ENCODE measurements around the gene PRKCI. TPM values are rescaled to one million over a fixed set of nuclear protein-coding genes. Genes with fewer than 3 reads are reported as not detected.

PRKCI gene
- polyA plus RNA-seq, 1 donor from 2014 or later = 70.8 TPM

DNA sequence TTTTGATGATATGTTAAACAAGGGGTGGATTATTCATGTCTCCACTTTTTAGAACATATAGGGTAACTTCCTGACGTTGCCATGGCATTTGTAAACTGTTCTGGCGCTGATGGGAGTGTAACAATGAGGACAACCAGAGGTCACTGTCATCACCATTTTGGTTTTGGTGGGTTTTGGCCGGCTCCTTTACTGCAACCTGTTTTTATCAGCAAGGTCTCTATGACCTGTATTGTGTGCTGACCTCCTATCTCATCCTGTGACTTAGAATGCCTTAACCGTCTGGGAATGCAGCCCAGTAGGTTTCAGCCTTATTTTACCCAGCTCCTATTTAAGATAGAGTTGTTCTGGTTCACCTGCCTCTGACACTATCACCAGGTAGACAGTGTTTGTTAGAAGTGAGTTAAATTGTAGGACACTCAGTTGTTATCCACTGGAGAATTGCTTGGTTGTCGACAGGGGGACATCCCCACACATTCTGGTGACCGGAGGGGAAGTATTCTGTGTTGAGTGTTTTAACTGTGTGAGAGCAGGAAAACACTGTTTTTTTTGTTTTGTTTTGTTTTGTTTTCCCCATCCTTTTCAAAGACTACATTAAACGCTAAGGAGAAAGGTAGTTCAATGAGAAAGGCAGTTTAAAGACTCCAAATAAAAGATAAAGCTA lies 98.4 kb downstream of the PRKCI start:
- no peak overlapping the region for H2AFZ ChIP-seq (ENCODE audit: low read depth, low read length)
- H3K27ac ChIP-seq (ENCODE audit: low read length) = no peak overlapping the region
- no peaks in the 10 kb centered on the region for H3K27me3 ChIP-seq (ENCODE audit: insufficient read depth, low read depth, low read length)
- no peak for TF ChIP-seq MXI1 (conservative IDR thresholded peaks at IDR 0.05; ENCODE audit: poor library complexity, severe bottlenecking)
- TF ChIP-seq EP300 (conservative IDR thresholded peaks at IDR 0.05; ENCODE audit: poor library complexity, severe bottlenecking) = no peak
- no peak for TF ChIP-seq TAF1 (IDR thresholded peaks at IDR 0.05; ENCODE audit: low read depth)
- TF ChIP-seq, protein P1, sequence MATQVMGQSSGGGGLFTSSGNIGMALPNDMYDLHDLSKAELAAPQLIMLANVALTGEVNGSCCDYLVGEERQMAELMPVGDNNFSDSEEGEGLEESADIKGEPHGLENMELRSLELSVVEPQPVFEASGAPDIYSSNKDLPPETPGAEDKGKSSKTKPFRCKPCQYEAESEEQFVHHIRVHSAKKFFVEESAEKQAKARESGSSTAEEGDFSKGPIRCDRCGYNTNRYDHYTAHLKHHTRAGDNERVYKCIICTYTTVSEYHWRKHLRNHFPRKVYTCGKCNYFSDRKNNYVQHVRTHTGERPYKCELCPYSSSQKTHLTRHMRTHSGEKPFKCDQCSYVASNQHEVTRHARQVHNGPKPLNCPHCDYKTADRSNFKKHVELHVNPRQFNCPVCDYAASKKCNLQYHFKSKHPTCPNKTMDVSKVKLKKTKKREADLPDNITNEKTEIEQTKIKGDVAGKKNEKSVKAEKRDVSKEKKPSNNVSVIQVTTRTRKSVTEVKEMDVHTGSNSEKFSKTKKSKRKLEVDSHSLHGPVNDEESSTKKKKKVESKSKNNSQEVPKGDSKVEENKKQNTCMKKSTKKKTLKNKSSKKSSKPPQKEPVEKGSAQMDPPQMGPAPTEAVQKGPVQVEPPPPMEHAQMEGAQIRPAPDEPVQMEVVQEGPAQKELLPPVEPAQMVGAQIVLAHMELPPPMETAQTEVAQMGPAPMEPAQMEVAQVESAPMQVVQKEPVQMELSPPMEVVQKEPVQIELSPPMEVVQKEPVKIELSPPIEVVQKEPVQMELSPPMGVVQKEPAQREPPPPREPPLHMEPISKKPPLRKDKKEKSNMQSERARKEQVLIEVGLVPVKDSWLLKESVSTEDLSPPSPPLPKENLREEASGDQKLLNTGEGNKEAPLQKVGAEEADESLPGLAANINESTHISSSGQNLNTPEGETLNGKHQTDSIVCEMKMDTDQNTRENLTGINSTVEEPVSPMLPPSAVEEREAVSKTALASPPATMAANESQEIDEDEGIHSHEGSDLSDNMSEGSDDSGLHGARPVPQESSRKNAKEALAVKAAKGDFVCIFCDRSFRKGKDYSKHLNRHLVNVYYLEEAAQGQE (IDR thresholded peaks at IDR 0.05; ENCODE audit: borderline replicate concordance) = no peak
- H3K9me3 ChIP-seq (ENCODE audit: low read length) = no peaks in the 10 kb centered on the region
- H3F3A ChIP-seq (ENCODE audit: insufficient read depth, low read length, poor library complexity, severe bottlenecking) = no peaks in the 10 kb centered on the region
- H3K4me2 ChIP-seq (ENCODE audit: low read length) = no peak overlapping the region
- H3K79me2 ChIP-seq (replicated peaks; ENCODE audit: insufficient read depth, low read length) = no peaks in the 10 kb centered on the region
- no peak overlapping the region for H3K4me3 ChIP-seq (ENCODE audit: low read length)
- H3K9ac ChIP-seq (ENCODE audit: low read length) = no peak overlapping the region
- H3K9me2 ChIP-seq (ENCODE audit: insufficient read depth, low read length) = no peaks in the 10 kb centered on the region
- no peaks in the 10 kb centered on the region for H4K20me1 ChIP-seq (ENCODE audit: insufficient read depth)
- no peaks in the 10 kb centered on the region for H3K36me3 ChIP-seq (ENCODE audit: insufficient read depth, low read length)

GRCh38 chr3:170321321-170322034 lies 99.3 kb downstream of the PRKCI start:
- Histone ChIP-seq H3F3A (ENCODE audit: insufficient read depth, low read length, poor library complexity, severe bottlenecking) (no peaks in the 10 kb centered on the region), H3K79me2 (replicated peaks; ENCODE audit: insufficient read depth, low read length) (no peaks in the 10 kb centered on the region), H3K27me3 (ENCODE audit: insufficient read depth, low read depth, low read length) (no peaks in the 10 kb centered on the region), H3K9me2 (ENCODE audit: insufficient read depth, low read length) (no peaks in the 10 kb centered on the region), H3K9ac (ENCODE audit: low read length) (no peak overlapping the region), H3K4me3 (ENCODE audit: low read length) (no peak overlapping the region), H4K20me1 (ENCODE audit: insufficient read depth) (no peaks in the 10 kb centered on the region), H3K27ac (ENCODE audit: low read length) (no peak overlapping the region), H2AFZ (ENCODE audit: low read depth, low read length) (no peak overlapping the region), H3K4me2 (ENCODE audit: low read length) (no peak overlapping the region), H3K36me3 (ENCODE audit: insufficient read depth, low read length) (no peaks in the 10 kb centered on the region), H3K9me3 (ENCODE audit: low read length) (no peaks in the 10 kb centered on the region)
- no peak for TF ChIP-seq CTCF (IDR thresholded peaks at IDR 0.05; ENCODE audit: poor library complexity, severe bottlenecking)
- TF ChIP-seq TAF1 (IDR thresholded peaks at IDR 0.05; ENCODE audit: low read depth) = no peak
- no peak for TF ChIP-seq RAD21 (conservative IDR thresholded peaks at IDR 0.05)
- no peak for TF ChIP-seq MXI1 (conservative IDR thresholded peaks at IDR 0.05; ENCODE audit: poor library complexity, severe bottlenecking)
- TF ChIP-seq EP300 (conservative IDR thresholded peaks at IDR 0.05; ENCODE audit: poor library complexity, severe bottlenecking) = no peak
- TF ChIP-seq SMC3 (conservative IDR thresholded peaks at IDR 0.05; ENCODE audit: poor library complexity) = no peak
- no peak for TF ChIP-seq POLR2AphosphoS5 (IDR thresholded peaks at IDR 0.05)
- no peak for TF ChIP-seq EZH2 (IDR thresholded peaks at IDR 0.05; ENCODE audit: borderline replicate concordance, insufficient read depth, low read length, poor library complexity, severe bottlenecking)
- TF ChIP-seq, protein P1 (IDR thresholded peaks at IDR 0.05; ENCODE audit: borderline replicate concordance) = no peak

All from neural cell (in vitro differentiated cells).